C4-2B (cell line): Measurements from ENCODE around the gene MIB2.
A peak's percentile ranks its signal among the peaks of the same experiment; 100 is the strongest.

Source experiments
- H3K27ac ChIP-seq: fragments of 450-650 bp; 2 replicates; pipeline ENCODE4 v1.5.1; 2017
- CTCF ChIP-seq: fragments of 450-650 bp; conservative IDR thresholded peaks from 2 replicates; pipeline ENCODE4 v1.5.1; 2017; ENCODE audit warnings: mild to moderate bottlenecking
- ZFX ChIP-seq: fragments of 450-650 bp; IDR thresholded peaks from 2 replicates; pipeline ENCODE4 v1.6.1; 2017

Gene MIB2

GRCh38 chr1:1600861-1601563 lies 14.3 kb upstream of the MIB2 start:
- H3K27ac ChIP-seq, result peak overlapping the region; percentile 39; the same call in 1 of the 2 replicates
- TF ChIP-seq ZFX, result no peak
- TF ChIP-seq CTCF, result no peak

- TF ChIP-seq CTCF (no peak), ZFX (no peak)
- H3K27ac ChIP-seq, result no peak overlapping the region
These were observed 13.6 kb upstream of the MIB2 start for GRCh38 chr1:1601564-1602303.

- TF ChIP-seq CTCF, result no peak
- no peak for TF ChIP-seq ZFX
- no peak overlapping the region for H3K27ac ChIP-seq
These were observed 12.9 kb upstream of the MIB2 start for GRCh38 chr1:1602304-1602967.

GRCh38 chr1:1602968-1603506 lies 12.3 kb upstream of the MIB2 start:
- no peak overlapping the region for H3K27ac ChIP-seq
- TF ChIP-seq CTCF (no peak), ZFX (no peak)

GRCh38 chr1:1603671-1604373 lies 11.5 kb upstream of the MIB2 start:
- TF ChIP-seq CTCF (no peak), ZFX (no peak)
- H3K27ac ChIP-seq, result no peak overlapping the region

- H3K27ac ChIP-seq, result no peak overlapping the region
- TF ChIP-seq ZFX (no peak), CTCF (no peak)
These were observed 10.8 kb upstream of the MIB2 start for GRCh38 chr1:1604374-1605033.
